HG03571 (cell line): ENCODE measurements around the gene RHOH.
"Not testable (repeated sequence)": the region's sequence is repeated elsewhere in the genome, so short reads cannot be mapped to it uniquely, and the experiment has no call there.

Source experiments
- ATAC-seq: cut with Tn5 transposase; IDR thresholded peaks from one replicate; pipeline ENCODE4 v1.9.1; 2021; ENCODE audit not compliant: unreplicated experiment

The RHOH gene

DNA sequence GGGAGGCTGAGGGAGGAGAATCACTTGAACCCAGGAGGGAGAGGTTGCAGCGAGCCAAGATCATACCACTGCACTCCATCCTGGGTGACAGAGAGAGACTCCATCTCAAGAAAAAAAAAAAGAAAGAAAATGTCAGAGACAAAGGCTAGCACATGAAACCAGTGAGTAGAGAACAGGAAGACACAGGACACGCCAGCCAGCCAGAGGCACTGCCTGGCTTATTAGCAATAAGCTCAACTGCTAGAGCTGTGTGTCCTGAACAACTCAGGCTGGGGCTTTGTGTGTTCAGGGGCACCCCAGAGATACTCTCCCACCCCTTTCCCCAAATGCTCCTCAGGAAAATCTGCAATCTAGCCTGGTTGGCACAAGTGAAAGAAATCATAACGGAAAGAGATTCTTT, 60.0 kb downstream of the RHOH start:
- ATAC-seq = no peak

DNA sequence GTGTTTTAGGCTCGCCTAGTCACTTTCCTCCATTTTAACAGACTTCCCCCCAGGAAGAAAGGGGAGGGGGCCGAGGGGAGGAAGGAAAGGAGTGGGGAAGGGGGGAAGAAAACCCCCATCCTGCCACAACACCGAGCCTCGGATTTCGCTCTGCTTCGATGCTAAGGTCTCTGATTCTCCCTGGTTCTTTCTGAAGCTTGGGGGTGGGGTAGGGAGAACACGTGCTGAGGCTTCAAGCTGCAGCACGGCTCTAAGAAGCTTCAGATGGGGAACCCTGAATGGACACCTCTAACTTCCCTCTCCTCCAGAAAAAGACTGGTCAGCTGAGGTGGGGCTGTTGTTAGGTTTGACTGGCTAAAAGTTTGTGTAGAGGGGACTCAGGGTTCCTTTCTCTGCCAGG, 61.8 kb downstream of the RHOH start:
- ATAC-seq = no peak

DNA sequence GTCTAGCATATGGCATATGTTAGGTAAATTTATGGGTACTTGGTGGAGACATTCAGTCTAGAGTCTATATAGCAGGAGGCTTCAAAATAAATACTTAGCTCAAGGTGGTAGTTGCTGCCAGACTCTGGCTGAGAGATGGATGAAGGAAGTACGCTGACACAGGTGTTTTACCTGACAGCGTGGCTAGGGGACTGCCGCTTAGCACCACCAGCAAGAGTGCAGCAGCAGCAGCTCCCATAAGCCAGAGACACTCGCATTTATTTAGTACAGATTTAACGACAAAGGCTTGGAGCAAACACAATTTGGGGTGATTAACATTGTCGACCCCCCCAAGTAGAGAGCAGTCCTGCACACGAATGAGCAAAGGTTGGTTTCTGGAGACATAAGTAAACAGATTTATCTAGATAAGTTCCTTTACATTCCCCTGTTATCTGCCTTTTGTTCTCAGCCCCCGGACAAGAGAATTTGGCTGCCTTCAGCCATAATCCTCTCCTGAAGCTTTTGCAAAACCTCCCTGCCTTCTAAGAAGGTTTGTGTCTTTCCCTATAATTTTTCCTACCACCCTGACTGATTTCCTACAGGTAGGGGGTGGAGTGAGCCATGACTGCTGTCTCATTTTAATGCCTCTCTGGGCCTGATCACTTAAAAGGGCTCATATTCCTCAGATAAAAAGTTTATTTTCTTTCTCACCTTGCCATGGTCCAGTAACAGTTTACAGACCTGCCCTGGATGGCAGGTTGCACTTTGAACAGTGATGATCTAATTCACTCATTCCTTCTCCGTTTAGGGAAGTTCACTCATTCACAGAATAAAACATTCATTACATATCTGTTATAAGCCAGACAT, 64.6 kb downstream of the RHOH start:
- no peak for ATAC-seq

DNA sequence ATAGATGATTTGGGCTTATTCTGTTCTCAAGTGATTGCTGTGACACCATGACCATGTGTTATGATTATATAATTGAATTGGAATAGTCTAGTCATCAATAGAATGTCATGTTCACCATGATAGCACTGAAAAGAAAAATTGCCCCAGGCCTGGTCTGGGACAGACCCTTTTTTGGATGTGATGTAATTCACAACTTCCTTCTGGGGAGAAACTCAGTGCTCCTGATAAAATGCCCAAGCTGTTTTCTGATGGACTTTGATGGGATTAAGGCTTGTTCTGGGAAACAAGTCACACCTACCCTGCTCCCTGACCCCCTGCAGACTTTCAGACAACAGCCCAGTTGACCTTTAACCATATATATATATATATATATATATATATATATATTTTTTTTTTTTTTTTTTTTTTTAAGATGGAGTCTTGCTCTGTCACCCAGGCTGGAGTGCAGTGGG, 65.3 kb downstream of the RHOH start:
- no peak for ATAC-seq

DNA sequence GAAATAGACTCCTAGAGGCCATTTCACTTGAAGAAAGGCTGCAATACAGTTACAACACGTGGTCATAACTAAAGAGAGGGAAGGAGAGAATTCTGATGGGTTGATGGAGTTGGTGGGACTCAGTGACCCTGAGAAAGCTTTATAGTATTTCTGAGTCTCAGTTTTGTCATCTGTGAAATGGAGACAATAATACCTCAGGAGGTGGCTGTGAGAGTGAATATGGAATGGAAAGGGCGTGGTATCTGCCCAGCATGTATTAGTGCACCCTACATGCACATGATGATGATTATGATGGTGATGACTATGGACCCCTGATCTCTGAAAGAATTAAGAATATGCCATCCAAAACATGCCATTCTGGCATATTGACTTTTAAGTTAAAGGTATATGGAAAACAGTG, 66.0 kb downstream of the RHOH start:
- no peak for ATAC-seq

DNA sequence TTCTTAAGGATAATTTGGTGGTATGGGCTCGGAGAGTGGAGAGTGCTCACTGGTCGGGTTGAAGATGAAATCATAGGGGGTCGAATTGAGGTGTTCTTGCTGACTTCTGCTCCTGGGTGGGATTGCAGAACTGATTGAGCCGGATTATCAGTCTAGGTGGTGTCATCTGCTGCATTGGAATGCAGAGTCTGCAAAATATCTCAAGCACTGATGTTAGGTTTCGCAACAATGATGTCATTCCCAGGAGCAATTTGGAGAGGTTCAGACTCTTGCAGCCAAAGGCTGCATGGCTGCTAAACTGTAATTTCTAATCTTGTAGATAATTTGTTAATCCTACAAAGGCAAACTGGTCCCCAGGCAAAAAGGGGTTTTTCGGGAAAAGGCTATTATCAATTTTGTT, 67.7 kb downstream of the RHOH start:
- ATAC-seq = no peak

DNA sequence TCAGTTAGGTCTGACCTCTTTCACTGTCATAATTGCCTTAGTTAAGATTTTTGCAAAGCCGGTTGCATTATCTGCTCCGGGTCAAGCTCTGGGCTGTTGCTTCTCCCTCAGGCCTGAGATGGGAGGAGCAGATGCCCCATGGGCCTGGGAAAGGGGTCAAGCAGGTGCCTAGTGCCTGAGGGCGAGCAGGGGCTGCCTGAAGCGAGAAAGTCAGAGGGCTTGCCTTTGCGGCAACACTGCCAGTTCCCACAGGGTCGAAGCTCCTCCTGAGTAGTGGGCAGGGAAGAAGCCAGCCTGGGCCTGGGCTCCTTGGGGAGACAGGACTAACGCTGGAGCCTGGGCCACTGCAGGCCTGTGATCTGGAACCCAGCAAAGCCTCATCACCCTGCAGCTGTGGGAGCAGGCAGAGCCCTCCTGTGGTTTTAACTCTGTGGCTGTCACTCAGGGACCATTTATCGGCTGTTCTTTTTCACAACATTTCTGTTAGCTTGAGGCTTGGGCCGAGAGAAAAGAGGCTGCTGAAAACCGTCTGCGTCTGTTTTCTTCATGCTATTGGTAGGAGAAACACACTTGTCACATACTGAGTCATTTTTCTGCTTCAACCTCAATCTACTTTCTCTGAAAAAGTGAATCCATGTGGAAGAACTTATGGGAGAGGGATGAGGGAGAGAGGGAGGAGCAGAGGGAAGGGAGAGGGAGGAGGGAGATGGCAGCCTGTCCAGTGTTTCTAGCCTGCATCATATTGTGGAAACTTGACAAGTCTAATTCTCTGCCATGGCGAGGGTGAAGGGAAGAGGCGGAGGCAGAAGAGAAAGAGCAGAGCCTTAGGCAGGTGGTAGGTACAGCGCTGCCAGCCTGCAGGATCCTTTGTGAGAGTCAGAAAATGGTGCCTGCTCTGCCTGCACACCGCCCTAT, 68.4 kb downstream of the RHOH start:
- ATAC-seq = no peak

DNA sequence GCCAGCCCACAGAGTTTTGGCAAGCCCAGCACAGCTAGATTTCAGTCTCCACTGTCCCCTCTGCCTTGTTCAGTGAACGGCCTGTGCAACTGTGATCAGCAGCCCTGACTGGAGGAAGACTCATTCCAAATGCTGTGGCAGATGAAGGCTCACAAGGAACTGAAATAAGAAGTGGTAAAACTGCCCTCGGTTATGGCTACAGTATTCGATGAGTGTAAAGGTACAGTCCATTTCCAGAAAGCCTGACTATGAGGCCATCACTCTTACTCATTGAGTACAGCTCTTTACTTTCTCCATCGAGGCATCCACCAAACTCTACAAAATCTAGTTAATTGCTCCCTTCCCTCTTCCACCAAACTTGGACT, 69.1 kb downstream of the RHOH start:
- no peak for ATAC-seq

DNA sequence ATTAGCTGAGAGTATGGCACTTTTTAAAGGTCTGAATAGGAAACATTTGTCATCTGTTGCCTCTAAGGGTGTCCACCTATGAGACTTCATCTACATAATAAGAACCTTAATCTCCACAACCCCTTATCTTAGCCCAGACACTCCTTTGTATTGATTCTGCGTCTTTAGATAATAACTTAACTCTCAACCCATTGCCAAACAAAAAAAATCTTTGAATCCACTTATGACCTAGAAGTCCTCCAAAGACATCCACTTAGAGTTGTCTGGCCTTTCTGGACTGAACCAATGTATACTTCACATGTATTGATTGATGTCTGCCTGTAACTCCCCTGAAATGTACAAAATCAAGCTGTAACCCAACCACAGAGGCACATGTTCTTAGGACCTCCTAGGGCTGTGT, 72.3 kb downstream of the RHOH start:
- ATAC-seq = no peak

DNA sequence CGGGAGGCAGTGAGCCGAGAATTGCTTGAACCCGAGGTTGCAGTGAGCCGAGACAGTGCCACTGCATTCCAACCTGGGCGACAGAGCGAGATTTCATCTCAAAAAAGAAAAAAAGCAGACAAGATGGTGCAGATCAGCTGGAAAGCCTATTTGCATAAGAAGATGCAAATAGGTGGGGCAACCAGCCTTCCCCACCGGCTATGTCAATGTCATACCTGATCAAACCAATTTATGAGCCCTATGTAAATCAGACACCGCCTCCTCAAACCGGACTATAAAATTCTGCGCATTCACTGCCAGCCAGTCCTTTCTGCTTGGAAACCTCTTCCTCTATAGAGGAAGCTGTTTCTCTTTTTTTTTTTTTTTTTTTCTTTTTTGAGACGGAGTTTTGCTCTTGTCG, 73.8 kb downstream of the RHOH start:
- no peak for ATAC-seq

DNA sequence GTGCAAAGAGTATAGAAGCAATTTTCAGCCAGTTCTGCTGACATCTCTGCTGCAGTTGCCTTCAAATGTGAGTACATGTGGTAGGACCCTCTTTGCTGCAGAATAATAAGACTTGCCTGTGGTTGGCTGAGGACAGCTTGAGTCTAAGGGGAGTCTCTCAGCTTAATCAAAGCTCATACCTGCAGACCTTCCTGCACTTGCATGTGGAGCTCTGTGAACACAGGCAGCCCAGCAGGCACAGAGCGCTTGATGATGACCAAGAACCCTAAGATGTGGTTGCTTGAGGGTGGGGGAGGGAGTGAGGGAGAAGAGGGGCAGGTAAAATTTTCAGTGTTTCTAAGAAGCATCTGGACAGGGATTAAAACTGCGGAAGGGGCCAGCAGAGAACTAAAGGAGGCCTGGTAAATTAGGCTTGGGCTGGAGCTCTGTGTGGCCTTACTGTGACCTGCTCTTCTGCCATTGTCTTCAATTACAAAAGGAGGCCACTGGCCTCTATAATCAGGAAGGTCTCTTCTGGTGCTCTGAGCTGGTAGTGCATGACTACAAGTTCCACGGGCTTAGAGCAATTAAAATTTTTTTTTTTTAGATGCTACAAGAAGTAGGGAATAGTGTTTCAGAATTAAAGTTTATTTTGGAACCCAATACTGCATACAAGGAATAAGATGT, 78.4 kb downstream of the RHOH start:
- ATAC-seq = no peak

DNA sequence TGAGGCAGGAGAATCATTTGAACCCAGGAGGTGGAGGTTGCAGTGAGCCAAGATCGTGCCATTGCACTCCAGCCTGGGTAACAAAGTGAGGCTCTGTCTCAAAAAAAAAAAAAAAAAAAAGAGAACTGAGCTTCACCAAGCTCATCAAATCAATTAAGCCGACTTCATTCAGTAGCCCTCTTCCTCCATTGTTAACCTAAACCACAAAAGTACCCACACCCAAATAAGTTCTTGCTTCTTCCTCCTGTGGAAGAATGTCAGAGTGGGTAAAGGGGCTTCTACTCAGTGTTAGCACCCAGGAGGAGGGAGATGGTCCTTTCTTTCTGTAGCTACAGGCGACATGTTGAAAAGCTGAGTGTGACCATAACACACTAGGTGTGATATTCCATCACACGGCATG, 79.7 kb downstream of the RHOH start:
- no peak for ATAC-seq

DNA sequence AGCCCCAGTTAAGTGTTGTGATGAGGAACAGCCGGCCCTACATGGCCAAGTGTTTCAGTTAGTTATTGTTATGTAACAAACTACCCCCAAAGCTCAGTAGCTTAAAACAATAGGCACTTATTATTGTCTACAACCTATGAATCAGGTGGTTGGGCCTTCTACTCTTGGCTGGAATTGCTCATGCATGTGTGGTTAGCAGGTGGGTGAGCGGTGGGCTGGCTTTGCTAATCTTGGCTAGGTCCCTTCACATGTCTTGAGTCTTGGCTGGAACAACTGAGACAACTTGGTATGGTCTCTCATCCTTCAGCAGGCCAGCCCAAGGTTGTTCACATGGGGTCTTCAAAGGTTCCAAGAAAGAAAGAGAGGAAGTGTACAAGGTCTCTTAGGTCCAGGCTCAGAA, 83.8 kb downstream of the RHOH start:
- no peak for ATAC-seq

DNA sequence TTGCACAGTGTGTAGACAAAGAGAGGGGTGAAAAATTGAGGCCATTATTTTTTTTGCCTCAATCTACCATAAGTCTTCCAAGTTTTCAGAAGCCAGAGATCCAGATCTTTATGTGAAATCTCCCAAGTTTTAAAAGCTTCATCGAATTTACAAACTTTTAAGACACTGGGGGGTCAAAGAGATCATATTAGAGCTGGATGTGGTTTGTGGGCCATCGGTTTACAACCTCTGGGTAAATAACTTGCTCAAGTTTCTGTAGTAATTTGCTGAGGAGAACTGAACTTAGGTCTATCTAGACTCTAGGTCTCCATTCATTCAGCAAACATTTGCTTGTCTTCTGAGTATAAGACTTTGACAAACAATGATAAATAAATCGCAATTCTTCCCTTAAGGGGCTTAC, 84.3 kb downstream of the RHOH start:
- ATAC-seq = no peak

DNA sequence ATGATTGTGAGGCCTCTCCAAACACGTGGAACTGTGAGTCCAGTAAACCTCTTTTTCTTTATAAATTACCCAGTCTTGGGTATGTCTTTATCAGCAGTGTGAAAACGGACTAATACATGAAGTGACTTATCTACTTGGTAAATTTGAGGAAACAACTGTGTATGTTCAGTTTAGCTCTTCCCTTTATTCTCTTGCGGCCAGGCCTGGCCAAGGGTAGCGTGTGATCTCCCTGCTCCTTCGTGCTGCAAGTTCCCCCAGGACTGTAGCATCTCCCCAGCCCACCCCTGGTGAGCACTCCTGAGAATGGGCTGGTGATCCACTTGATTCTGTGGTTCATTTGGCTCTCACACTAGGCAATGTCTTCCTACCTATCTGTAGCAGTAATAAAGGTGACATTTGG, 85.1 kb downstream of the RHOH start:
- ATAC-seq = no peak

DNA sequence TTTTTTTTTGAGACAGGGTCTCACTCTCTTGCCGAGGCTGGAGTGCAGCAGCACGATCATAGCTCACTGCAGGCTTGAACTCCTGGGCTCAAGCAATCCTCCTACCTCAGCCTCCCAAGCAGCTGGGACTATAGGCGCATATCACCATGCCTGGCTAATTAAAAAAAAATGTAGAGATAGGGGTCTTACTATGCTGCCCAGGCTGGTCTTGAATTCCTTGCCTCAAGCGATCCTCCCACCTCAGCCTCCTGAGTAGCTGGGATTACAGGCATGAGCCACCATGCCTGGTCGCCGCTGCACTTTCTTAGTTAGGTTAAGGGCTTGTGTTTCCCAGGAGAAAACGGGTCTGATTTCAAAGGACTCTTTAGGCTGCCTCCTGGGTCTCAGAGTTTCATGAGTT, 86.0 kb downstream of the RHOH start:
- not testable (repeated sequence) for ATAC-seq

DNA sequence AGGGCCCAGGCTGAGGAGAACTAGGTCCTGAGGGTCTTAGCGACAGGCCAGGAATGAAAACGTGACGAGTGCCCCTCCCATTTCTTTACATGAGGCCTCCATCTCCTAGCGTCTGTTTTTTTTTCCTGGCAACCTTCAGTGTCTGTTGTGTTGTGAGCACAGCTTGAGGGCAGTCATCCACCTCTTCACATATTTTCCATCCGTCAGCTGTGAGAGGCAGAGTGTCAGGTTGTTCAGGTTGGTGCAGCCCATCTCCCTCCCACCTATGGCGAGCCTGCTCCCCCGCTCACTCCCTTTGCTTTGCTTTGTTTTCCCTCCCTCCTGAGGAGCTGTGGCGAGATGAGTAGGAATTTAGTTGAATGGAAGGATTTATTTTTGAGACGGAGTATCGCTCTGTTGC, 86.6 kb downstream of the RHOH start:
- no peak for ATAC-seq

DNA sequence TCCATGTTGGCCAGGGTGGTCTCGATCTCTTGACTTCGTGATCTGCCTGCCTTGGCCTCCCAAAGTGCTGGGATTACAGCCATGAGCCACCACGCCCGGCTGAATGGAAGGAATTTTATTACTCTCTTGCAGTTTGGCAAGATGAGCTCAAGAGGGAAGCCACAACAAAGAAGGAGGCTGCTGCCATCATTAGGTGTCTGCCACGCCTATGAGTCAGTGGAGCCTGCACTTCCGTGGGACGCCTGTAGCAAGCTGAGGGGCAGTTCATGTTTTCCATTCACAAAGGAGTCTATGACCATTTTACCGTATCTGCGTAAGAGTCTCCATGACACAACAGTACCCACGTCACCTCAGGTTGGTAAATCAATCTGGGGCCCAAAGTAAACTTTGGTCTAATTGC, 87.1 kb downstream of the RHOH start:
- no peak for ATAC-seq

DNA sequence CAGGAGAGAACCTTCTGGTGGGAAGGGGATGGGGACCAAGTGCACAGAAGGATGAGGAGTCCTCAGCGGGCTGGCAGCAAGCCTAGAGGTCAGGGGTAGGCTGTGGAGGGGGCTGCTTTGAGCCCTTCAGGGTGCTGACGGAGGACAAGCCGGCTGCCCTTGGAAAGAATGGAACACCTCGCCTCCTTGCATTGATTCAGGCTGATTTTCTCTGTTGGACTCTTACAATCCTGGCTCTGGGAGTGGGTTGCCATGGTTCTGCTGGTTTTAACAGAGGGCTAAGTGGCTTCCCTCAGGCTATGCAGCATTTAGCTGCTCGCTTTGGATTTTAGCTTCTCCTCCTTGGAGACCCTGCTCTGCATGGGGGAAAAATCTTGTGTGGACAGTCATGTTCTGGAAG, 88.9 kb downstream of the RHOH start:
- ATAC-seq = no peak

DNA sequence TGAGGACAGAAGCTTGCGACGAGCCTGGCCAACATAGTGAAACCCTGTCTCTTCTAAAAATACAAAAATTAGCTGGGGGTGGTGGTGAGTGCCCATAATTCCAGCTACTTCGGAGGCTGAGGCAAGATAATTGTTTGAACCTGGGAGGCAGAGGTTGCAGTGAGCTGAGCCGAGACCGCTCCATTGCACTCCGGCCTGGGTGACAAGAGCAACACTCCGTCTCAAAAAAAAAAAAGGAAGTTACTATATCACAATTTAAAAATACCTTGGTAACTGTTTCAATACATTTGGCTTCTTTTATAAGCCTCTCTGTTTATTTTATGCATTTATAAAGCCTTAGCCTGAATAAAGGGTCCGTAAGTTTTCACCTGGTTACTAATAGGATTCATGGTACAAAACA, 91.7 kb downstream of the RHOH start:
- no peak for ATAC-seq

DNA sequence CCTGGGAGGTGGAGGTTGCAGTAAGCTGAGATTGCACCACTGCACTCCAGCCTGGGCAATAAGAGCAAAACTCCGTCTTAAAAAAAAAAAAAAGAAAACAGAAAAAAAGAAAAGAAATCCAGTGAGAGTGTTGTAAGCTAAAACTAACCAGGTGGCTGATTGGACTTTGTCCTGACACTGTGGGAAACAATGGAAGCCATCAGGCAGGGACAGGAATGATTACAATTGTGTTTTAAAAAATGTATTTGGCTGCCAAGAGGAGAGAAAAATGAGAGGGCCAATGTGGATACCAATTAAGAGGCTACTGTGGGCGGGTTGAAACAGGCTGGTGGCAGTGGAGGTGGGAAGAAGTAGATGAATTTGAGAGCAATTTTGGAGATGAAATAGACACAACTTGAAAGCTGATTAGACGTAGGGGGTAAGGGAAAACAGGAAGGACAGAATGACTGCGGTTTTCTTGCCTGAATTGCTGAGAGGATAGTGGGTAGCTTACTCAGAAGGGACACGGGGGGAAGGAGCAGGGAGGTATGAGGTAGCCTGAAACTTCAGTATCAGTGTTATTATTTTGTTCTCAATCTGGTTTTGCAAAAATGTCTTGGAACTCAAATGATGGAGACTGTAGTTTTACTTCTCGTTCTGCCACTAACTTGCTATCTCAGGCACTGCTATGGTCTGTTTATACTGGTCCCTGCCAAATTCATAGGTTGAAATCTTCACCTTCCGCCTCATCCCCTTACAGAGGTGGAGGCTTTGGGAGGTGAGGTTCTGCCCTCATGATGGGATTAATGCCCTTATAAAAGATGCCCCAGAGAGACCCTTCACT, 92.7 kb downstream of the RHOH start:
- no peak for ATAC-seq
